Caco-2 (cell line): Measurements from ENCODE around the gene MYLK3. TPM values are rescaled to one million over a fixed set of nuclear protein-coding genes. Genes with fewer than 3 reads are reported as not detected.

ENCODE experiments used
- BruUV-seq: library from RNA; stranded (reverse); fragments of 400-500 nt; replicated peaks from 2 replicates; lab custom pipeline; 2021; lab: Mats Ljungman, UMichigan
- CTCF ChIA-PET: fragments of 300-600 bp; sonication (Branson Sonifier 250); formaldehyde crosslinking; loops from one replicate; lab custom pipeline; 2022; ENCODE audit warnings: antibody characterized with exemption; lab: Charles Lee
- POLR2A ChIA-PET: fragments of 300-600 bp; sonication (Branson Sonifier 250); formaldehyde crosslinking; loops from one replicate; lab custom pipeline; 2022; ENCODE audit warnings: antibody characterized with exemption; lab: Charles Lee
- DNase-seq, 2 experiments: peaks; one replicate each; pipeline versions ENCODE4 v3.0.0 to v3.0.0-alpha.2; 2020 to 2022
- H3K27me3 ChIP-seq: replicated peaks from 2 replicates; pipeline ENCODE4 v1.6.0; 2011; ENCODE audit warnings: low read length; ENCODE audit not compliant: control insufficient read depth, insufficient read depth
- H3K36me3 ChIP-seq: 2 replicates; pipeline ENCODE4 v1.5.1; 2011; ENCODE audit warnings: low read length; ENCODE audit not compliant: control insufficient read depth, insufficient read depth
- H3K4me1 ChIP-seq: fragments of 250-450 bp; sonication (Bioruptor Pico); 2 replicates; pipeline ENCODE4 v1.5.1; 2020; ENCODE audit warnings: mild to moderate bottlenecking
- H3K4me3 ChIP-seq: 2 replicates; pipeline ENCODE4 v1.5.1; 2011; ENCODE audit warnings: low read depth, mild to moderate bottlenecking, control low read depth, low read length
- H3K9me3 ChIP-seq: fragments of 250-450 bp; sonication (Bioruptor Pico); 2 replicates; pipeline ENCODE4 v1.5.1; 2020; ENCODE audit warnings: mild to moderate bottlenecking, moderate library complexity
- H3K27ac Mint-ChIP-seq: one replicate; pipeline ENCODE4 v1.8.0; 2022; ENCODE audit warnings: mixed read lengths; ENCODE audit not compliant: unreplicated experiment
- H3K27me3 Mint-ChIP-seq: one replicate; pipeline ENCODE4 v1.8.0; 2022; ENCODE audit warnings: mixed read lengths; ENCODE audit not compliant: insufficient read depth, unreplicated experiment
- H3K36me3 Mint-ChIP-seq: one replicate; pipeline ENCODE4 v1.8.0; 2022; ENCODE audit warnings: mild to moderate bottlenecking, mixed read lengths; ENCODE audit not compliant: insufficient read depth, unreplicated experiment
- H3K4me1 Mint-ChIP-seq: one replicate; pipeline ENCODE4 v1.8.0; 2022; ENCODE audit warnings: low read depth, mixed read lengths; ENCODE audit not compliant: unreplicated experiment
- H3K4me3 Mint-ChIP-seq: one replicate; pipeline ENCODE4 v1.8.0; 2022; ENCODE audit warnings: mild to moderate bottlenecking, moderate library complexity, mixed read lengths; ENCODE audit not compliant: unreplicated experiment
- H3K9me3 Mint-ChIP-seq: one replicate; pipeline ENCODE4 v1.8.0; 2022; ENCODE audit warnings: mixed read lengths; ENCODE audit not compliant: unreplicated experiment
- intact Hi-C: fragments of 100-400 bp; cut with micrococcal nuclease; formaldehyde crosslinking; loops from one replicate; pipeline ENCODE4 v1.10.0; 2022; ENCODE audit not compliant: unreplicated experiment
- total RNA-seq: library from RNA; stranded (reverse); gene quantifications from 2 replicates; pipeline ENCODE4 v1.2.3, GENCODE V29; 2022
- TF ChIP-seq, protein P1 (sequence below), 2 experiments: fragments of 200-600 bp in 1 of 2; IDR thresholded peaks; 1 replicate in 1 of 2; 2 replicates in 1 of 2; pipeline versions ENCODE4 v1.5.1 to v1.8.0; 2011 to 2022; ENCODE audit warnings: antibody characterized with exemption in 1 of 2, control low read depth in 1 of 2, inconsistent platforms in 1 of 2, low read depth in 1 of 2, low read length in 1 of 2, mild to moderate bottlenecking in 1 of 2, moderate library complexity in 1 of 2; ENCODE audit not compliant: insufficient read depth in 1 of 2, severe bottlenecking in 1 of 2, unreplicated experiment in 1 of 2

Gene MYLK3
- total RNA-seq, 1 experiment from 2014 or later = 1.2 TPM

DNA sequence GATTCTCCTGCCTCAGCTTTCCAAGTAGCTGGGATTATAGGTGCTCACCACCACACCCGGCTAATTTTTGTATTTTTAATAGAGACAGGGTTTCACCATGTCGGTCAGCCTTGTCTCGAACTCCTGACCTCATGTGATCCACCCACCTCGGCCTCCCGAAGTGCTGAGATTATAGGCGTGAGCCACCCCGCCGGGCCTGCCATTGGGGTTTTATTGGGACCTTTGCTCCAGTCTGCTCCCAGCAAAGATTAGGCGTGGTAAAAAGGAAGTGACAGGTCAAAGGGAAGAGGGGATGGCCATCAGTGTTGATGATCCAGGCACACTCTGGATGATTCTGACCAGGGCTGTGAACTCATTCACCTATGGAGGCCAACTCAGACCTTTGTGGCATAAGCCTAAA is 20.5 kb downstream of the MYLK3 start:
- no peak overlapping the region for H3K27ac Mint-ChIP-seq
- intact Hi-C loops = no loop called here
- Histone ChIP-seq H3K4me1 (no peaks in the 10 kb centered on the region), H3K27me3 (no peaks in the 10 kb centered on the region), H3K36me3 (no peaks in the 10 kb centered on the region), H3K9me3 (no peaks in the 10 kb centered on the region; the same call in 1 of the 2 replicates), H3K4me3 (no peak overlapping the region)
- DNase-seq = no peak
- BruUV-seq = no TSS peak
- TF ChIP-seq, protein P1, sequence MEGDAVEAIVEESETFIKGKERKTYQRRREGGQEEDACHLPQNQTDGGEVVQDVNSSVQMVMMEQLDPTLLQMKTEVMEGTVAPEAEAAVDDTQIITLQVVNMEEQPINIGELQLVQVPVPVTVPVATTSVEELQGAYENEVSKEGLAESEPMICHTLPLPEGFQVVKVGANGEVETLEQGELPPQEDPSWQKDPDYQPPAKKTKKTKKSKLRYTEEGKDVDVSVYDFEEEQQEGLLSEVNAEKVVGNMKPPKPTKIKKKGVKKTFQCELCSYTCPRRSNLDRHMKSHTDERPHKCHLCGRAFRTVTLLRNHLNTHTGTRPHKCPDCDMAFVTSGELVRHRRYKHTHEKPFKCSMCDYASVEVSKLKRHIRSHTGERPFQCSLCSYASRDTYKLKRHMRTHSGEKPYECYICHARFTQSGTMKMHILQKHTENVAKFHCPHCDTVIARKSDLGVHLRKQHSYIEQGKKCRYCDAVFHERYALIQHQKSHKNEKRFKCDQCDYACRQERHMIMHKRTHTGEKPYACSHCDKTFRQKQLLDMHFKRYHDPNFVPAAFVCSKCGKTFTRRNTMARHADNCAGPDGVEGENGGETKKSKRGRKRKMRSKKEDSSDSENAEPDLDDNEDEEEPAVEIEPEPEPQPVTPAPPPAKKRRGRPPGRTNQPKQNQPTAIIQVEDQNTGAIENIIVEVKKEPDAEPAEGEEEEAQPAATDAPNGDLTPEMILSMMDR (IDR thresholded peaks at IDR 0.05; ENCODE audit: insufficient read depth in 1 of 2, low read depth in 1 of 2, low read length in 1 of 2, severe bottlenecking in 1 of 2, unreplicated experiment in 1 of 2) = no peak
- no peak overlapping the region for H3K4me3 Mint-ChIP-seq
- CTCF ChIA-PET = no interaction called here
- H3K36me3 Mint-ChIP-seq = no peaks in the 10 kb centered on the region
- peaks cover 15% of the 10 kb centered on the region for H3K9me3 Mint-ChIP-seq
- POLR2A ChIA-PET = no interaction called here
- H3K4me1 Mint-ChIP-seq = no peaks in the 10 kb centered on the region
- H3K27me3 Mint-ChIP-seq = no peaks in the 10 kb centered on the region

DNA sequence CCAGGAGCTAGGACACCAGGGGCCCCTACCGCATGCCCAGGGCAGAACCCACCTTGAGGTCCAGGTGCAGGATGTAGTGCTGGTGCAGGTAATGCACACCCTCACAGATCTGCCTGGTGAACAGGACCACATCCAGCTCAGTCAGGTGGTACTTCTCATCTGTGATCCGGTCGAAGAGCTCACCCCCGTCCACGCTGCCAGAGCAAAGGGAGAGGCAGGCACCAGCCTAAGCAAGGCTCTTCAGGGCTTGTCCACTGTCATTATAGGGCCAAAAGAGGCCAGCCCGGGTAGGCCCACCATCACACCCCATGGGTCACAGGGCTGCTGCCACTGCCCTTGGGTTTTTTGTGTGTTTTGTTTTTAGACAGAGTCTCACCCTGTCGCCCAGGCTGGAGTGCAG is 21.0 kb downstream of the MYLK3 start:
- no TSS peak for BruUV-seq
- DNase-seq = no peak
- Mint-ChIP-seq H3K36me3 (no peaks in the 10 kb centered on the region), H3K27me3 (no peaks in the 10 kb centered on the region), H3K27ac (no peak overlapping the region), H3K4me1 (no peaks in the 10 kb centered on the region), H3K4me3 (no peak overlapping the region), H3K9me3 (peaks cover 15% of the 10 kb centered on the region)
- ChIA-PET POLR2A (no interaction called here), CTCF (interaction anchor here (1.0 kb wide), 1 partner anchor 74 kb away, joined by 3 read pairs; no protein-coding TSS in a partner anchor)
- Histone ChIP-seq H3K9me3 (no peaks in the 10 kb centered on the region; the same call in 1 of the 2 replicates), H3K36me3 (no peaks in the 10 kb centered on the region), H3K4me1 (no peaks in the 10 kb centered on the region), H3K4me3 (no peak overlapping the region), H3K27me3 (no peaks in the 10 kb centered on the region)
- intact Hi-C loops = no loop called here
- TF ChIP-seq, protein P1 (IDR thresholded peaks at IDR 0.05; ENCODE audit: insufficient read depth in 1 of 2, low read depth in 1 of 2, low read length in 1 of 2, severe bottlenecking in 1 of 2, unreplicated experiment in 1 of 2) = no peak

DNA sequence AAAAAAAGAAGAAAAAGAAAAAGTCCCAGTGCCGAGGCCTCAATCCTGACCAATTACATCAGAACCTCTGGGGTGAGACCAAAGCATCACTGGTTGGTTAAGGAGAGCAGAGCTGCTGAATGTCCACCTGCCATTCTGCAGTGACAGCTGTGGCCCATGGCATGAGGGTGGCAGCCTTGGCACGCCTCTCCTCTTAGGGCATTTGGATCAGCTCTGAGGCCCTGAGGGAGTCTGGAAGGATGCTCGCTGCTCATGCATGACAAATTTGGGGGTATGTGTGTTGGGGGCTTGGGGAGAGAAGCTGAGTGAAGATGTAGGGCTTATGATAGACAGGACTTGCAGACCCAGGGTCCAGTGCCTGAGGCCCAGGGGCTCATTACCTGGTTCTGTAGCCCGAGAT is 26.3 kb downstream of the MYLK3 start:
- Mint-ChIP-seq H3K36me3 (no peaks in the 10 kb centered on the region), H3K27ac (no peak overlapping the region), H3K9me3 (peaks cover 15% of the 10 kb centered on the region), H3K27me3 (no peaks in the 10 kb centered on the region), H3K4me3 (no peak overlapping the region), H3K4me1 (no peaks in the 10 kb centered on the region)
- intact Hi-C loops = no loop called here
- Histone ChIP-seq H3K9me3 (no peaks in the 10 kb centered on the region; the same call in 1 of the 2 replicates), H3K36me3 (no peaks in the 10 kb centered on the region), H3K4me1 (no peaks in the 10 kb centered on the region), H3K27me3 (no peaks in the 10 kb centered on the region), H3K4me3 (no peak overlapping the region)
- no peak for DNase-seq
- POLR2A ChIA-PET = no interaction called here
- CTCF ChIA-PET = no interaction called here
- no TSS peak for BruUV-seq
- TF ChIP-seq, protein P1 (IDR thresholded peaks at IDR 0.05; ENCODE audit: insufficient read depth in 1 of 2, low read depth in 1 of 2, low read length in 1 of 2, severe bottlenecking in 1 of 2, unreplicated experiment in 1 of 2) = no peak
